SK-N-SH treated with all-trans-retinoic acid at 6 μM for 48 hours (cell line): ENCODE results near the gene DUSP5.

ENCODE experiments used
- ATAC-seq: fragments of 200-7000 bp; cut with Tn5 transposase; 3 replicates; pipeline ENCODE4 v1.9.1; 2020; ENCODE audit warnings: mild to moderate bottlenecking, moderate library complexity
- ARNTL ChIP-seq: fragments of 450-650 bp; formaldehyde crosslinking; IDR thresholded peaks from 2 replicates; pipeline ENCODE4 v1.5.0; 2020; ENCODE audit warnings: low read depth, mild to moderate bottlenecking, moderate library complexity, borderline replicate concordance
- BACH2 ChIP-seq: fragments of 250-450 bp; sonication (Bioruptor Pico); IDR thresholded peaks from 2 replicates; pipeline ENCODE4 v1.9.0; 2021; ENCODE audit warnings: mild to moderate bottlenecking, borderline replicate concordance
- CSDC2 ChIP-seq: fragments of 250-450 bp; sonication (Bioruptor Pico); IDR thresholded peaks from 2 replicates; pipeline ENCODE4 v1.5.0; 2020; ENCODE audit warnings: mild to moderate bottlenecking, moderate library complexity
- CSRNP3 ChIP-seq: fragments of 250-450 bp; sonication (Bioruptor Pico); IDR thresholded peaks from 2 replicates; pipeline ENCODE4 v1.5.1; 2021; ENCODE audit warnings: mild to moderate bottlenecking, moderate library complexity
- ESRRG ChIP-seq: fragments of 250-450 bp; sonication (Bioruptor Pico); IDR thresholded peaks from 2 replicates; pipeline ENCODE4 v1.6.1; 2021; ENCODE audit warnings: mild to moderate bottlenecking
- GLIS3 ChIP-seq: fragments of 250-450 bp; sonication (Bioruptor Pico); IDR thresholded peaks from 2 replicates; pipeline ENCODE4 v1.5.0; 2020; ENCODE audit warnings: mild to moderate bottlenecking, moderate library complexity
- ISL1 ChIP-seq: fragments of 250-450 bp; sonication (Bioruptor Pico); IDR thresholded peaks from 2 replicates; pipeline ENCODE4 v2.1.2; 2022; ENCODE audit warnings: mild to moderate bottlenecking, moderate library complexity
- PATZ1 ChIP-seq: fragments of 250-450 bp; sonication (Bioruptor Pico); IDR thresholded peaks from 2 replicates; pipeline ENCODE4 v1.8.0; 2020; ENCODE audit warnings: mild to moderate bottlenecking, moderate library complexity, borderline replicate concordance
- POU6F1 ChIP-seq: fragments of 250-450 bp; sonication (Bioruptor Pico); IDR thresholded peaks from 2 replicates; pipeline ENCODE4 v1.8.0; 2021; ENCODE audit warnings: low read depth, mild to moderate bottlenecking, moderate library complexity, borderline replicate concordance
- RARB ChIP-seq: fragments of 250-450 bp; sonication (Bioruptor Pico); IDR thresholded peaks from 2 replicates; pipeline ENCODE4 v1.8.0; 2021; ENCODE audit warnings: mild to moderate bottlenecking, moderate library complexity
- SNAI2 ChIP-seq: fragments of 250-450 bp; sonication (Bioruptor Pico); IDR thresholded peaks from 2 replicates; pipeline ENCODE4 v1.5.0; 2020; ENCODE audit warnings: mild to moderate bottlenecking, moderate library complexity
- TOX ChIP-seq: fragments of 250-450 bp; sonication (Bioruptor Pico); IDR thresholded peaks from 2 replicates; pipeline ENCODE4 v1.8.0; 2021; ENCODE audit warnings: mild to moderate bottlenecking, moderate library complexity, borderline replicate concordance
- TSHZ2 ChIP-seq: fragments of 250-450 bp; sonication (Bioruptor Pico); IDR thresholded peaks from 2 replicates; pipeline ENCODE4 v1.5.0; 2020; ENCODE audit warnings: mild to moderate bottlenecking, moderate library complexity
- ZC3H10 ChIP-seq: fragments of 250-450 bp; sonication (Bioruptor Pico); IDR thresholded peaks from 2 replicates; pipeline ENCODE4 v1.5.1; 2021; ENCODE audit warnings: mild to moderate bottlenecking, moderate library complexity
- ZFP30 ChIP-seq: fragments of 450-650 bp; formaldehyde crosslinking; IDR thresholded peaks from 2 replicates; pipeline ENCODE4 v1.5.0; 2022; ENCODE audit warnings: mild to moderate bottlenecking, moderate library complexity
- ZNF565 ChIP-seq: fragments of 450-650 bp; formaldehyde crosslinking; conservative IDR thresholded peaks from 2 replicates; pipeline ENCODE4 v1.5.0; 2020; ENCODE audit warnings: low read depth, mild to moderate bottlenecking, moderate library complexity
- ZNF70 ChIP-seq: fragments of 450-650 bp; formaldehyde crosslinking; IDR thresholded peaks from 2 replicates; pipeline ENCODE4 v1.5.0; 2020; ENCODE audit warnings: mild to moderate bottlenecking, moderate library complexity
- ZNF8 ChIP-seq: fragments of 450-650 bp; formaldehyde crosslinking; IDR thresholded peaks from 2 replicates; pipeline ENCODE4 v1.5.0; 2020; ENCODE audit warnings: mild to moderate bottlenecking, moderate library complexity

The DUSP5 gene

GRCh38 chr10:110498087-110498981 is 627 bp downstream of the DUSP5 start:
- no peak for ATAC-seq
- TF ChIP-seq CSDC2 (CRISPR knock-in tag), result no peak
- no peak for TF ChIP-seq TSHZ2 (CRISPR knock-in tag)
- TF ChIP-seq BACH2 (CRISPR knock-in tag), result no peak
- no peak for TF ChIP-seq ZNF565
- no peak for TF ChIP-seq ZNF8 (CRISPR knock-in tag)
- no peak for TF ChIP-seq PATZ1 (CRISPR knock-in tag)
- TF ChIP-seq ZC3H10 (CRISPR knock-in tag), result no peak
- TF ChIP-seq ESRRG (CRISPR knock-in tag), result no peak
- TF ChIP-seq ISL1 (CRISPR knock-in tag), result no peak
- no peak for TF ChIP-seq SNAI2
- TF ChIP-seq POU6F1, result no peak
- no peak for TF ChIP-seq ZFP30 (CRISPR knock-in tag)
- TF ChIP-seq ARNTL (CRISPR knock-in tag), result no peak
- no peak for TF ChIP-seq CSRNP3
- TF ChIP-seq RARB (CRISPR knock-in tag), result no peak

GRCh38 chr10:110498982-110499795 is 1.5 kb downstream of the DUSP5 start:
- ATAC-seq, result peak; percentile 18
- no peak for TF ChIP-seq ZFP30 (CRISPR knock-in tag)
- TF ChIP-seq TOX (CRISPR knock-in tag), result no peak
- no peak for TF ChIP-seq GLIS3 (CRISPR knock-in tag)

- no peak for ATAC-seq
- TF ChIP-seq ZNF70 (CRISPR knock-in tag) (no peak), ARNTL (CRISPR knock-in tag) (no peak), CSRNP3 (no peak), ISL1 (CRISPR knock-in tag) (no peak)
Measured at GRCh38 chr10:110499796-110500514, 2.2 kb downstream of the DUSP5 start.
